ENCODE data around the gene DNAAF1.
"Not testable (repeated sequence)": the region's sequence is repeated elsewhere in the genome, so short reads cannot be mapped to it uniquely, and the experiment has no call there.

Gene DNAAF1

GRCh38 chr16:84144859-84145639 is at the start of gene DNAAF1, which contains the start of gene HSDL1:
Gene DNAAF1, plus strand, starts transcription at chr16:84145308. Its CDS starts 133 bp downstream, at chr16:84145441.
Gene HSDL1, minus strand, starts transcription at chr16:84145177. Its CDS starts 13,856 bp downstream, at chr16:84131321.
- DNase-seq: no peak

GRCh38 chr16:84095466-84095865 is 49.6 kb upstream of the DNAAF1 start:
- DNase-seq: no peak

- DNase-seq: no peak
Measured at GRCh38 chr16:84096447-84097005, 48.6 kb upstream of the DNAAF1 start.

- peak; percentile 33 for DNase-seq
Measured at GRCh38 chr16:84098939-84099338, 46.2 kb upstream of the DNAAF1 start.

- no peak for DNase-seq
Measured at GRCh38 chr16:84103678-84104077, 41.4 kb upstream of the DNAAF1 start.

- DNase-seq: no peak
Measured at GRCh38 chr16:84104231-84104630, 40.9 kb upstream of the DNAAF1 start.

- no peak for DNase-seq
Measured at GRCh38 chr16:84105301-84105815, 39.8 kb upstream of the DNAAF1 start.

GRCh38 chr16:84105948-84106740 is 39.0 kb upstream of the DNAAF1 start:
- no peak for DNase-seq

- DNase-seq: no peak
Measured at GRCh38 chr16:84107921-84108320, 37.2 kb upstream of the DNAAF1 start.

GRCh38 chr16:84109598-84110335 is 35.3 kb upstream of the DNAAF1 start:
- DNase-seq: no peak

GRCh38 chr16:84110527-84110926 is 34.6 kb upstream of the DNAAF1 start:
- DNase-seq: no peak

GRCh38 chr16:84111525-84111924 is 33.6 kb upstream of the DNAAF1 start:
- no peak for DNase-seq

GRCh38 chr16:84111949-84112348 is 33.2 kb upstream of the DNAAF1 start:
- DNase-seq: not testable (repeated sequence)

- no peak for DNase-seq
Measured at GRCh38 chr16:84115919-84116719, 29.0 kb upstream of the DNAAF1 start.

- peak; percentile 16 for DNase-seq
Measured at GRCh38 chr16:84116720-84117493, 28.2 kb upstream of the DNAAF1 start, which contains the start of gene MBTPS1. Gene MBTPS1, minus strand, starts transcription at chr16:84116942. Its CDS starts 15,159 bp downstream, at chr16:84101783.

- DNase-seq: no peak
Measured at GRCh38 chr16:84117494-84117843, 27.6 kb upstream of the DNAAF1 start.

- DNase-seq: not testable (repeated sequence)
Measured at GRCh38 chr16:84118315-84118714, 26.8 kb upstream of the DNAAF1 start.

GRCh38 chr16:84119368-84119767 is 25.7 kb upstream of the DNAAF1 start:
- no peak for DNase-seq

GRCh38 chr16:84120023-84120422 is 25.1 kb upstream of the DNAAF1 start:
- no peak for DNase-seq

GRCh38 chr16:84121007-84121406 is 24.1 kb upstream of the DNAAF1 start:
- DNase-seq: no peak
